Vagina (tissue), 2 donors: ENCODE data around the gene MPP4.

ENCODE experiments used
- CTCF ChIP-seq, 3 experiments: fragments of 450-650 bp in 2 of 3; fragments of 200-600 bp in 1 of 3; sonication (generic) in 1 of 3; IDR thresholded peaks; one replicate each; pipeline ENCODE4 v1.5.1; 2017 to 2019; ENCODE audit warnings: antibody characterized with exemption in 3 of 3, mild to moderate bottlenecking in 2 of 3, moderate library complexity in 2 of 3
- POLR2A ChIP-seq, 2 donors: fragments of 450-650 bp; IDR thresholded peaks; one replicate each; pipeline ENCODE4 v1.6.1; 2017; ENCODE audit warnings: antibody characterized with exemption in 2 of 2, mild to moderate bottlenecking in 2 of 2, moderate library complexity in 2 of 2
- POLR2AphosphoS5 ChIP-seq, 2 donors: sonication (generic); formaldehyde crosslinking; IDR thresholded peaks; one replicate each; pipeline ENCODE4 v1.9.0; 2017; ENCODE audit warnings: antibody characterized with exemption in 2 of 2, mild to moderate bottlenecking in 2 of 2, low read depth in 1 of 2; ENCODE audit not compliant: insufficient read depth in 1 of 2

GRCh38 chr2:201642579-201643215 is 55.7 kb downstream of the MPP4 start:
- no peak for TF ChIP-seq CTCF (IDR thresholded peaks at IDR 0.05)
- TF ChIP-seq POLR2AphosphoS5 (IDR thresholded peaks at IDR 0.05; ENCODE audit: insufficient read depth in 1 of 2, low read depth in 1 of 2): peak in 1 of 2 donors; percentile 93
- TF ChIP-seq POLR2A (IDR thresholded peaks at IDR 0.05): peak in 1 of 2 donors; percentile 85
